Fibroblast of skin of right quadriceps (primary cell): Measurements from ENCODE around the gene UBASH3A.

Experiments used
- DNase-seq: peaks from one replicate; pipeline ENCODE4 v3.0.0-alpha.2; 2013

The UBASH3A gene

DNA sequence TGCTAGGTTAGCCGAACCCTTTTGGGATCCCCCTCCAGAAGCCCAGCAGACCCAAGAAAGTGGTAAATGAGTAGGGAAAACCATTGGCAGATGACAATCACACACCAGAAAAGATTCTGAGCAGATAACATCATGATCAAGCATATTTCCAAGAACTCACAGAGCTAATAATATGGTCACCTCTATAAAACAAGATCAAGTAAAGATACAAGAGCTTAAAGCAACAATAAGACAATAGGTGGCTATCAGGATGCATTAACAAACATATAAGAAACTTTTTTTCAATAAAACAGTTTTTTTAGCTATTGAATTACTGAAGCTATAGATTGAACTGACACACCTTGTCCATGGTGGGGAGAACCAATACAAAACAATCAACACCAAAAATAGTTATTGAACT is 29.0 kb downstream of the UBASH3A start:
- no peak for DNase-seq

GRCh38 chr21:42433946-42434551 is 30.3 kb downstream of the UBASH3A start:
- no peak for DNase-seq

- no peak for DNase-seq
These were observed 31.2 kb downstream of the UBASH3A start for GRCh38 chr21:42434884-42435283.

DNA sequence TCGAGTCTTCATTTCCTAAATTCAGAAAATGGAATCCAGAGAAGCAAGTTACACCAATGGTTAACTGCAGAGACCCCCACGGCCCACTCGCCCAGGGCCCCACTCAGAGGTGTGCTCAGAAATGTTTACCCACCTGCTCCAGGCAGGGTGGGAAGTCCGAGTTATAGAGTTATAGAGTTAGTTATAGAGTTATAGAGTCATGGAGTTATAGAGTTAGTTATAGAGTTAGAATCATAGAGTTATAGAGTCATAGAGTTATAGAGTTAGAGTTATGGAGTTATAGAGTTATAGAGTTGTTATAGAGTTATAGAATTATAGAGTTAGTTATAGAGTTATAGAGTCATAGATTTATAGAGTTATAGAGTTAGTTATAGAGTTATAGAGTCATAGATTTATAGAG is 31.7 kb downstream of the UBASH3A start:
- DNase-seq, result no peak

DNA sequence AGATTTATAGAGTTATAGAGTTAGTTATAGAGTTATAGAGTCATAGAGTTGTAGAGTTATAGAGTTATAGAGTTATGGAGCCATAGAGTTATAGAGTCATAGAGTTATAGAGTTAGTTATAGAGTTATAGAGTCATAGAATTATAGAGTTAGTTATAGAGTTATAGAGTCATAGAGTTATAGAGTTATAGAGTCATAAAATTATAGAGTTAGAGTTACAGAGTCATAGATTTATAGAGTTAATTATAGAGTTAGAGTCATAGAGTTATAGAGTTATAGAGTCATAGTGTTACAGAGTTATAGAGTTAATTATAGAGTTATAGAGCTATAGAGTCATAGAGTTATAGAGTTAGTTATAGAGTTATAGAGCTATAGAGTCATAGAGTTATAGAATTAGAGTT is 32.1 kb downstream of the UBASH3A start:
- DNase-seq, result no peak

- DNase-seq, result no peak
These were observed 33.2 kb downstream of the UBASH3A start for GRCh38 chr21:42436914-42437313.

DNA sequence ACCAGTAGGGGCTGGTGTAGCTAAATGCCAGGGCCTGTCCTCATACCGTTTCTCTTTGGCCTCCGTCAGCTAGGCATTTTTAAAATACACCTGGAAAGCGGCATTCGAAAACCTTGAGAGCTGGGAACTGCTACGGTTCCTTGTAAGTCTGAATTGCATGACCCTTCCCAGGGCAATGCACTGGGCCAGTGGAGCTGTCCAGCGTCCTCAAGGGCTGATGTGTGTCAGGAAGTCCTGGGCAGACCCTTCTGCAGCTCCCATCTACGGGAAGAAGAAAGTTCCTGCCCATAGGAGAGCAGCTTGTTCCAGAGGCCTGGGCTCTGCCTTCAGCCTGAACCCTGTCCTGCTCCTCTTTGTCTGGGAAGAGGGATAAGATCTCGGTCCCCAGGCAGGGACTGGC is 34.1 kb downstream of the UBASH3A start:
- DNase-seq, result no peak

DNA sequence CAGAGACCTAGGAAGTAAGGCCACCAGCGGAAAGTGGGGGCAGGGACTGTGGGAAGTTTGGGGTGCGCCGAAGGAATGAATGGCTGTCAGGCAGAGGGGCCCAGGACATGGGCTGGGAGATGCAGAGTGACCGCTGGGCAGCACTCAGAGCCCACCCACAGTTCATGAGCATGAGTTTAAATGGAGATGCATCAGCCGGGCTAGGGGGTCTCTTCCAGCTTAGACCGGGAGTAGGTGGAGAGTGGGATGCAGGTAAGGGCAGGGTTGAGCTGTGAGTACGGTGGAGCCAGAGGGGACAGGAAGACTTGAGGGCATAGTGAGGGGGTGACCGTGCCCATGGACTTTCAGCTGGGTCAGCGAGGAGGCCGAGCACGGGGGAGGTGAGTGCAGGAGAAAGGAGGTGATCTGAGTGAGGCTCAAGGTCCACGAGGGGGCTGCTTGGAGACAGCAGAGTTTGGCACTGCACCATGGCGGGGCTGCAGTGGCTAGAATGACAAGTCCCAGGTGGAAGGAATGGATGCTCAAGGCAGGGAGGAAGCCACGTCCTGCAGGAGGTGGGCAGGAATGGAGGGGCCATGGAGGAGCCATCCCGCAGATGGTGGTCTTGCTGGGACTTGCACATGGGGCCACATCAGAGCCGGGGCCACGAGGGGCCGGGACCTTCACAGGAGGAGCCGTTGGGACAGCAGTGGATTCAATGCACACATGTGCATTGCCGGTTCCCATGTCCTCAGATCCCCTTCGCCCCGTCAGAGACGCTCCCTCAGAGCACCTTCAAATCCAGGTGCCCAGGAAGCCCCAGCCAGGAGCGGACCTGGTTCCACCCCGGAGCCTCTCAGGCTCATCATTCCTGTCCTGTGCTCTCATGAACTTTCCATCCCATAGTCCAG is 34.9 kb downstream of the UBASH3A start:
- DNase-seq, result no peak

DNA sequence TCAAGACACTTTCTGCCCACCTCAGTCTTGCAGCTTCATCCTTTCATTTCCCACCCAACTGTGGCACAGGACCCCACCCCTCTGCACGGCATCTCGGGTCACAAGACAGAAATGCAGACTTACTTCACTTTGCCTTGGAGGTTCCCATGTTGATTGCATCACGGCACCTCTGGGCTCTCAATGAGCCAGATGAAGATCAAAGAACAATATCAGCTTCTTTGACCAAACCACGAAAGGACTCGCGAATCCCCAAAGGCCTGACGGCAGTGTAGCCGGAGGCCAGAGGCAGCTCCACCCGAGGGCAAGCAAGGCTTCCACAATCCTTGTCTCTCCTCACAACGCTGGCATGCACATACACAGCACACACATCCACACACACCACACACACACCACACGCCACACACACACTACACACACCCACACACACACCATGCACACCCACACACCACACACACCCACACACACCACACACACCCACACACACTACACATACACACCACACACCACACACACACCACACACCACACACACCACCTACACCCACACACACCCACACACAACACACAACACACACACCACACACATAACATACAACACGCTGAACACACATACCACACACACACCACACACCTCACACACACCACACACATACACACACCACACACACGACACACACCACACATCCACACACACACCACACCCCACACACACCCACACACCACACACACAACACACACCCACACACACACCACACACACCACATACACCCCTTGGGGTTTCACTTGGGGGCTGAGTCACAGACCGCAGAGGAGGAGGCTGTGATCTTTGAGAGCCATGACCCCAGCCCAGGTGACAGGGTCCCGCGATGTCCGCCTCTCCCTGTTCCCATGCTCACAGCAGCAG is 35.8 kb downstream of the UBASH3A start:
- DNase-seq, result no peak

- no peak for DNase-seq
These were observed 36.6 kb downstream of the UBASH3A start for GRCh38 chr21:42440187-42440792.

DNA sequence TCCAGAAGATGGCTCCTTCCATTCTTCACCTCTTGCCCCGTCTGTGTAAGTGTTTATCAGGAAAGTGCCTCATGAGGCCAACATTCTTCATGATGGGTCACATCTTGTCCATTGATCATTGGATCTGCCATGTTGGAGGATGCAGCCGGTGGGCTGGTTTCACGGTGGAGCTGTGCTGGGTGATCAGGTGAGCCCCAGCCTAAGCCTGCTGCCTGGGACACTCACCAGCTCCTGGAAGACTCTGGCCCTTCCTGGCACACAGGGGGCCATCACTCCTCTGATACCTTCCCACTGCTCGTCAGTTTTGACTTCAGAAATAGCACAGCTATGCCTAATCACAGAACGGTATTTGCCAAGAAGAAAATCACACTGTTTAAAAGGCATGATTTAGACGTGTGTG is 38.3 kb downstream of the UBASH3A start:
- no peak for DNase-seq

DNA sequence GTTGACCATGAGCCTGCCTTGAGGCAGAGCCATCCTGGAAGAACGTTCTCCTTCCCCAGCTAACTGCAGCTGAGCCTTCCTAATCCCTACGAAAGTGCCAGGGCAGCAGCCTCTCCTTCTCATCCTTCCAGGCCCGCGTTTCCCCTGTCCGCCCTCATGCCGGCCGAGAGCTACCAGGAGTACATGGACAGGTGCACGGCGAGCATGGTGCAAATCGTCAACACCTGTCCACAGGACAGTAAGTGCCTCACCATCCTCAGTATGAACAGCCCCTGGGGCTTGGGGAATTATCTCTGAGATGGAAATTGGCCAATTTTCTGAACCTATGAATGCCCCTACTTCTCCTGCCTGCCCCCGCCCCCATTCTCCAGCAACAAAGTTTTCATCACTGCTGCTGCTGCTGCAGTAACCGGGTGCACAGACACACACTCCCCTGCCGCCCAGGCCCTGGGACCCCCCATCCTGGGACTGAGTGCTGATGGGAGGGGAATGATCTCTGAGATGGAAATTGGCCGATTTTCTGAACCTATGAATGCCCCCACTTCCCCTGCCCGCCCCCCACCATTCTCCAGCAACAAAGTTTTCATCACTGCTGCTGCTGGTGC is 39.6 kb downstream of the UBASH3A start:
- no peak for DNase-seq

- no peak for DNase-seq
These were observed 40.4 kb downstream of the UBASH3A start for GRCh38 chr21:42443876-42444744.

DNA sequence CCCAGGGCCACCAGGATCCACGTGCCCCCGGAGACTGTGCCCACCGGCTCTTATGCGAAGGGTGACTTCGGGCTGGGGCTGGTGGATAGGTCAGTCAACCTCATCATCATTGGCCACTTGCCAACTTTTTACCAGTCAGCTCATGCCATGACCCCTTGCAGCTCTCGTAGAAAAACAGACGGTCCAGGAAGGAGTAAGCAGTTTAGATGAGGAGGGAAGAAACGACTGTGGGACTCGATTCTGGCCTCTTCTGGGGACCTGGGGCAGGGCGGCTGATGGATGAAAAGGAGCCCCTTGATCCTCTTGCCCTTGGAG is 41.0 kb downstream of the UBASH3A start:
- DNase-seq, result no peak

DNA sequence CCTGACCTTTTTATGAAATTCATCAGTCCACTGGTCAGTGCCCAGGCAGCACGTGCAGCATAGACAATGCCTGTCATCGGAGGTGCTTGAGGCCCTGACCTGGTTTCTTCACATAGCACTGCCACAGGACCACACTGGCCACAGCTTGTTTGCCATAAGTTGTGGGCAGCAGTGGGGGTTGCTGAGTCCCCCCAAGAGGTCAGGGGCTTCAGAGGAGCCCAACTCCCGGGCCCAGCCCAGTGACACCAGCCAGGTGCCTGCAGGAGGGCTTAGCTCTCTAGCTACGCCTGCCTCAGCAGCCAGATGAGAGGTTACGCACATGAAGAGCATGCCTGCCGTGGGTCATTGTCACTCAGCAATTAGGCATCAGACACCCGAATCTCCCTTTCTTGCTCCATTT is 41.6 kb downstream of the UBASH3A start:
- DNase-seq, result no peak

- DNase-seq, result no peak
These were observed 42.8 kb downstream of the UBASH3A start for GRCh38 chr21:42446531-42446930.

GRCh38 chr21:42447182-42447581 is 43.5 kb downstream of the UBASH3A start:
- no peak for DNase-seq

GRCh38 chr21:42447732-42448131 is 44.0 kb downstream of the UBASH3A start:
- DNase-seq, result no peak

DNA sequence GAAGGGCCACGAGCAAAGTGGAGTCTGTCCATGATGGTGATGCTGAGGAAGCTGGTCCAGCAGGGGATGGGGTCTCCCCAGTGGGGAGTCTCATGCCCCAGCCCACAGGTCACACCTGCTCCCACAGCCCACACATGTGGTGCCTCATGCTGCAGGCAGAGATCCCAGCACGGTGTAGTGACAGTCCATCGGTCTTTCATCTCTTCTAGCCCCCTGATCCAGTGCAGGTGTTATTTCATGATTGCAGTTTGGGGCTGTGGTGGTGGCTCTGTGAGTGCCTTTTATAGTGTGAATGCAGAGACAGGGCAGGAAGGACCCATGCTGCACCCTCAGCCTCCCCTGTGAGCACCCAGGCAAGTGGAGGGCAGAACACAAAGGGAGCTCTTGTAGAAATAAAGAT is 45.0 kb downstream of the UBASH3A start:
- DNase-seq, result no peak

GRCh38 chr21:42451941-42452340 is 48.2 kb downstream of the UBASH3A start:
- DNase-seq, result no peak

DNA sequence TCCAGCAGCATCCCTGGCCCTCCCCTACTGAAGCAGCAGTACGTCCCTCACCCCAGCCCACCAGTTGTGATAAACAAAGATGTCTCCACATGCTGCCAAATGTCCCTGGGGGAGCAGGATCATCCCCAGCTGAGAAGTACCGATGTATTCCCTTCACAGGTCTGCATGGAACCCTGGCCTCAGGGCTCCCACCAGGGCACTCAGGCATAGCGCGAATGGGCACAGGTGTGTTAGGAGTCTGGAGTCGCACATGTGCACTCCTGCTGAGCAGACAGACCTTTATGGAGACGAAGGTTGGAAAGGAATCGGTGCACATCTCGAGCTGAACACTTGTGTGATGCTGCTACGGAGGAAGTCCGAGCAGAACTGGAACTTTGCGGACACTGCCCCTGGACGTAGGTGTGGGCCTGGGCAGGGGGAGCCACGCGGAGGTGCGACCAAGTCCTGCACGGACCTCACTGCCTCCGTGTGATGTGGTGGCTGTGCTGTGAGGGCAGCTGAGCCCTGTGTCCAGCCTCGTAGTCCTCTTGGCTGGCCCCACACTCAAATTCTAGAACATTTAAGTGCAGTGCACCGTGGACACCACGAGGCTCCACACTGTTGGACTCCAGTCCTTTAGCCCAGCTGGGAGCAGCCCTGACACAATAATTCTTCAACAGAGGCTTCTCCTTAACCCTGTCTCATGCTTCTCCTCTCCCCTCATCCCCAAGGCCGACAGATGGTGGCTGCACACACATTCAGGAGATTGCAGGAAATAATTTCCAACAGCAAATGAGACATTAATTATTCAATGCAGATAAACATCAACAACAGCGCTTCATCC is 48.9 kb downstream of the UBASH3A start:
- no peak for DNase-seq
